Measurements from ENCODE around the gene KATNA1. TPM values are rescaled to one million over a fixed set of nuclear protein-coding genes. Genes with fewer than 3 reads are reported as not detected.
A peak's percentile ranks its signal among the peaks of the same experiment; 100 is the strongest.

KATNA1 gene
- total and polyA plus RNA-seq, 8 donors = 8.1 to 29.8 (median 16.8) TPM

GRCh38 chr6:149646599-149646998 lies 1.9 kb downstream of the KATNA1 start:
- WGBS, 5 donors = 26 to 58% (median 42%) methylated on average over 3 of the region's 3 CpGs
- Histone ChIP-seq H3K9me3 (no peaks in the 10 kb centered on the region), H3K27me3 (no peaks in the 10 kb centered on the region), H3K4me3 (peak overlapping the region in 2 of 4 donors; percentile 62 to 83), H3K27ac (peak overlapping the region in 1 of 5 donors; percentile 23), H3K4me1 (peaks cover 8 to 28% (median 21%) of the 10 kb centered on the region in 4 donors), H3K36me3 (no peaks in the 10 kb centered on the region)
- no peak for DNase-seq
- intact Hi-C loops (cut with DNase I; ENCODE audit: low total_unique reads) = no loop called here
- TF ChIP-seq EP300 (IDR thresholded peaks at IDR 0.05) (no peak), POLR2AphosphoS5 (IDR thresholded peaks at IDR 0.05) (no peak), CTCF (IDR thresholded peaks at IDR 0.05) (no peak), POLR2A (IDR thresholded peaks at IDR 0.05) (no peak)

- peak in 1 of 2 donors; percentile 4 for DNase-seq
- WGBS, 5 donors = 67 to 93% (median 85%) methylated on average over 1 of the region's 1 CpG
- intact Hi-C loops (cut with DNase I; ENCODE audit: low total_unique reads) = no loop called here
Observed at GRCh38 chr6:149642829-149643580, 5.5 kb downstream of the KATNA1 start.

GRCh38 chr6:149636124-149636523 lies 12.4 kb downstream of the KATNA1 start:
- no peak overlapping the region for H3K27ac ChIP-seq
- no peaks in the 10 kb centered on the region for H3K9me3 ChIP-seq
- peaks cover 4 to 47% (median 36%) of the 10 kb centered on the region in 4 donors for H3K36me3 ChIP-seq
- TF ChIP-seq POLR2AphosphoS5 (IDR thresholded peaks at IDR 0.05) = no peak
- TF ChIP-seq POLR2A (IDR thresholded peaks at IDR 0.05) = no peak
- TF ChIP-seq CTCF (IDR thresholded peaks at IDR 0.05) = no peak
- no peak for TF ChIP-seq EP300 (IDR thresholded peaks at IDR 0.05)
- H3K27me3 ChIP-seq = no peaks in the 10 kb centered on the region
- no peak for DNase-seq
- WGBS, 5 donors = 57 to 77% (median 71%) methylated on average over 2 of the region's 2 CpGs
- H3K4me3 ChIP-seq = no peak overlapping the region
- peaks cover 0 to under 1% (median 0%) of the 10 kb centered on the region in 4 donors for H3K4me1 ChIP-seq
- intact Hi-C loops (cut with DNase I; ENCODE audit: low total_unique reads) = no loop called here

More at GRCh38 chr6:149642829-149643580, 5.5 kb downstream of the KATNA1 start:
- Histone ChIP-seq H3K9me3 (no peaks in the 10 kb centered on the region), H3K36me3 (peaks cover 0 to 4% (median 3%) of the 10 kb centered on the region in 4 donors), H3K27ac (no peak overlapping the region), H3K4me1 (peaks cover 8 to 23% (median 18%) of the 10 kb centered on the region in 4 donors), H3K4me3 (no peak overlapping the region), H3K27me3 (no peaks in the 10 kb centered on the region)
- TF ChIP-seq POLR2AphosphoS5 (IDR thresholded peaks at IDR 0.05) (no peak), CTCF (IDR thresholded peaks at IDR 0.05) (no peak), POLR2A (IDR thresholded peaks at IDR 0.05) (no peak), EP300 (IDR thresholded peaks at IDR 0.05) (no peak)

GRCh38 chr6:149634315-149634714 lies 14.2 kb downstream of the KATNA1 start:
- WGBS, 5 donors = 92 to 100% (median 100%) methylated on average over 1 of the region's 1 CpG
- Histone ChIP-seq H3K9me3 (no peaks in the 10 kb centered on the region), H3K4me1 (peaks cover 0 to 4% (median 0%) of the 10 kb centered on the region in 4 donors), H3K4me3 (no peak overlapping the region), H3K27ac (no peak overlapping the region), H3K27me3 (no peaks in the 10 kb centered on the region), H3K36me3 (peaks cover 4 to 59% (median 41%) of the 10 kb centered on the region in 4 donors)
- no peak for TF ChIP-seq POLR2AphosphoS5 (IDR thresholded peaks at IDR 0.05)
- TF ChIP-seq CTCF (IDR thresholded peaks at IDR 0.05) = no peak
- TF ChIP-seq EP300 (IDR thresholded peaks at IDR 0.05) = no peak
- no peak for TF ChIP-seq POLR2A (IDR thresholded peaks at IDR 0.05)
- intact Hi-C loops (cut with DNase I; ENCODE audit: low total_unique reads) = no loop called here
- DNase-seq = no peak
